A673 (cell line): Measurements from ENCODE around the gene HBZ. TPM values are rescaled to one million over a fixed set of nuclear protein-coding genes. Genes with fewer than 3 reads are reported as not detected.

ENCODE experiments used
- BruUV-seq: library from RNA; stranded (reverse); fragments of 400-500 nt; replicated peaks from 2 replicates; lab custom pipeline; 2021; lab: Mats Ljungman, UMichigan
- CTCF ChIA-PET: fragments of 300-600 bp; sonication (Branson Sonifier 250); formaldehyde crosslinking; loops from one replicate; lab custom pipeline; 2022; ENCODE audit warnings: antibody characterized with exemption; lab: Charles Lee
- POLR2A ChIA-PET: fragments of 300-600 bp; sonication (Branson Sonifier 250); formaldehyde crosslinking; loops from one replicate; lab custom pipeline; 2022; ENCODE audit warnings: antibody characterized with exemption; ENCODE audit not compliant: low non-redundant PET; lab: Charles Lee
- DNase-seq: peaks from one replicate; pipeline ENCODE4 v3.0.0-alpha.2; 2015; ENCODE audit warnings: low spot score
- H3K27ac ChIP-seq: fragments of 200-600 bp; sonication (generic); 2 replicates; pipeline ENCODE4 v1.5.1; 2016; ENCODE audit warnings: mixed run types, low read depth, mild to moderate bottlenecking, mixed read lengths, antibody characterized with exemption, low read length; ENCODE audit not compliant: poor library complexity, severe bottlenecking
- H3K27me3 ChIP-seq: fragments of 200-600 bp; sonication (generic); replicated peaks from 2 replicates; pipeline ENCODE4 v1.6.1; 2017; ENCODE audit warnings: mixed run types, low read depth, mild to moderate bottlenecking, mixed read lengths, antibody characterized with exemption, low read length; ENCODE audit not compliant: insufficient read depth, poor library complexity
- H3K36me3 ChIP-seq: fragments of 200-600 bp; sonication (generic); 2 replicates; pipeline ENCODE4 v1.6.1; 2016; ENCODE audit warnings: mixed run types, mild to moderate bottlenecking, mixed read lengths, antibody characterized with exemption, low read length; ENCODE audit not compliant: insufficient read depth, poor library complexity, severe bottlenecking
- H3K4me1 ChIP-seq: fragments of 200-600 bp; sonication (generic); 2 replicates; pipeline ENCODE4 v1.6.1; 2017; ENCODE audit warnings: mixed run types, mild to moderate bottlenecking, mixed read lengths, antibody characterized with exemption, low read length; ENCODE audit not compliant: insufficient read depth, poor library complexity, severe bottlenecking
- H3K4me3 ChIP-seq: fragments of 200-600 bp; sonication (generic); 2 replicates; pipeline ENCODE4 v1.5.1; 2016; ENCODE audit warnings: low read depth, mixed run types, mild to moderate bottlenecking, mixed read lengths, low read length; ENCODE audit not compliant: poor library complexity, severe bottlenecking
- H3K9me3 ChIP-seq: fragments of 200-600 bp; sonication (generic); 2 replicates; pipeline ENCODE4 v1.6.1; 2016; ENCODE audit warnings: mixed run types, low read depth, mild to moderate bottlenecking, mixed read lengths, antibody characterized with exemption, low read length; ENCODE audit not compliant: poor library complexity, severe bottlenecking
- CTCF ChIP-seq: fragments of 300-800, 200-600 bp; sonication (generic); conservative IDR thresholded peaks from 2 replicates; pipeline ENCODE4 v1.5.1; 2017; ENCODE audit warnings: low read depth, mild to moderate bottlenecking, antibody characterized with exemption, low read length, moderate library complexity, mixed read lengths
- EZH2 ChIP-seq: fragments of 200-600 bp; sonication (generic); IDR thresholded peaks from 2 replicates; pipeline ENCODE4 v1.6.1; 2017; ENCODE audit warnings: borderline replicate concordance, low read depth, mild to moderate bottlenecking, mixed read lengths, antibody characterized with exemption, low read length; ENCODE audit not compliant: poor library complexity, severe bottlenecking
- intact Hi-C: fragments of 100-400 bp; cut with micrococcal nuclease; formaldehyde crosslinking; loops from one replicate; pipeline ENCODE4 v1.10.0; 2022; ENCODE audit not compliant: unreplicated experiment
- total RNA-seq: library from RNA; stranded (reverse); gene quantifications from 2 replicates; pipeline ENCODE4 v1.2.3, GENCODE V29; 2021

Gene HBZ
- total RNA-seq, 1 experiment from 2014 or later, result not detected

GRCh38 chr16:114327-114726 lies 38.1 kb upstream of the HBZ start:
- peaks cover 10% of the 10 kb centered on the region for H3K4me1 ChIP-seq
- H3K27me3 ChIP-seq, result no peaks in the 10 kb centered on the region
- no peaks in the 10 kb centered on the region for H3K9me3 ChIP-seq
- ChIA-PET POLR2A (no interaction called here), CTCF (no interaction called here)
- BruUV-seq, result no TSS peak
- H3K27ac ChIP-seq, result no peak overlapping the region
- no peak for DNase-seq
- peaks cover 39% of the 10 kb centered on the region for H3K36me3 ChIP-seq
- intact Hi-C loops, result no loop called here
- H3K4me3 ChIP-seq, result no peak overlapping the region
- no peak for TF ChIP-seq EZH2
- TF ChIP-seq CTCF, result no peak

GRCh38 chr16:116015-116414 lies 36.4 kb upstream of the HBZ start:
- peaks cover 10% of the 10 kb centered on the region for H3K4me1 ChIP-seq
- TF ChIP-seq CTCF (no peak), EZH2 (no peak)
- H3K9me3 ChIP-seq, result no peaks in the 10 kb centered on the region
- intact Hi-C loops, result loop anchor here (2.0 kb wide), 1 partner anchor 65 kb away; the partner anchor contains the start of gene HBQ1
- DNase-seq, result no peak
- no peaks in the 10 kb centered on the region for H3K27me3 ChIP-seq
- H3K4me3 ChIP-seq, result no peak overlapping the region
- no TSS peak for BruUV-seq
- no peak overlapping the region for H3K27ac ChIP-seq
- H3K36me3 ChIP-seq, result peaks cover 32% of the 10 kb centered on the region
- POLR2A ChIA-PET, result no interaction called here
- CTCF ChIA-PET, result no interaction called here

GRCh38 chr16:117379-118365 lies 34.8 kb upstream of the HBZ start:
- ChIA-PET POLR2A (no interaction called here), CTCF (interaction anchor here (0.6 to 1.8 kb wide), 4 partner anchors 11 to 244 kb away, joined by 3 to 6 read pairs (median 6); partner anchors contain the start of gene HBQ1)
- peak; percentile 83 for DNase-seq
- Histone ChIP-seq H3K36me3 (peaks cover 24% of the 10 kb centered on the region), H3K27me3 (no peaks in the 10 kb centered on the region), H3K4me3 (no peak overlapping the region), H3K4me1 (peaks cover 10% of the 10 kb centered on the region), H3K9me3 (no peaks in the 10 kb centered on the region), H3K27ac (no peak overlapping the region)
- TF ChIP-seq CTCF (peak; percentile 85), EZH2 (no peak)
- BruUV-seq, result no TSS peak
- intact Hi-C loops, result loop anchor here (2.0 kb wide), 1 partner anchor 63 kb away; the partner anchor contains the start of gene HBQ1
